ENCODE results near the gene ZNF580. TPM values are rescaled to one million over a fixed set of nuclear protein-coding genes. Genes with fewer than 3 reads are reported as not detected.

Gene ZNF580
- total and polyA plus RNA-seq, 9 of the 15 experiments (the other 6 are each of a cell fraction or from before 2014, with no cell fraction given) = 2.3 to 47.4 (median 6.0) TPM

GRCh38 chr19:55619286-55619685 lies 21.5 kb upstream of the ZNF580 start:
- ChIA-PET CTCF (ENCODE audit: low intra/inter-chr PET ratio) (no interaction called here), POLR2A (interaction anchor here (0.8 to 2.7 kb wide), 3 partner anchors 10 to 115 kb away, joined by 3 to 18 read pairs (median 3); partner anchors contain the start of gene ZNF865)
- no peak for DNase-seq (ENCODE audit: extremely low read depth in 1 of 4, low spot score in 3 of 4)
- intact Hi-C loops (cut with micrococcal nuclease) (no loop called here), in situ Hi-C loops (cut with MboI) (no loop called here)
- Histone ChIP-seq H3K79me2 (ENCODE audit: control insufficient read depth, insufficient read depth, low read length) (peaks cover 7% of the 10 kb centered on the region; the same call in 2 of the 3 replicates), H3K27ac (ENCODE audit: extremely low read depth, low read depth, low read length) (no peak overlapping the region), H3K9ac (ENCODE audit: insufficient read depth in 1 of 2, low read depth in 2 of 2, low read length in 2 of 2) (no peak overlapping the region), H3K4me2 (ENCODE audit: insufficient read depth, low read length) (no peak overlapping the region), H3K9me3 (replicated peaks; ENCODE audit: control insufficient read depth, insufficient read depth, low read depth, low read length) (no peaks in the 10 kb centered on the region), H3K4me3 (no peak overlapping the region), H3K4me1 (replicated peaks in 1 of 2; ENCODE audit: control insufficient read depth in 2 of 2, insufficient read depth in 2 of 2, low read length in 2 of 2) (peaks cover 6 to 10% of the 10 kb centered on the region in 2 experiments; a peak in 3 of 5 replicates), H2AFZ (ENCODE audit: low read depth, low read length) (no peak overlapping the region), H4K20me1 (replicated peaks; ENCODE audit: control insufficient read depth, insufficient read depth, low read length) (no peaks in the 10 kb centered on the region; the same call in 1 of the 2 replicates), H3K36me3 (ENCODE audit: control insufficient read depth, insufficient read depth, low read length) (peaks cover 35% of the 10 kb centered on the region; the same call in 2 of the 3 replicates), H3K9me1 (ENCODE audit: control insufficient read depth, insufficient read depth, low read length) (peaks cover 3% of the 10 kb centered on the region), H3K27me3 (ENCODE audit: control insufficient read depth in 2 of 2, insufficient read depth in 2 of 2, low read length in 2 of 2) (no peaks in the 10 kb centered on the region)
- BruUV-seq (replicated peaks) = no TSS peak
- FAIRE-seq = peak; percentile 11
- ATAC-seq = no peak
- WGBS (ENCODE audit: insufficient coverage, low coverage, missing lambda C conversion rate) = 68% methylated on average over 3 of the region's 3 CpGs
- TF ChIP-seq ZBTB26 (CRISPR knock-in tag; IDR thresholded peaks at IDR 0.05) (no peak), RBFOX2 (IDR thresholded peaks at IDR 0.05; ENCODE audit: low read depth, low read length) (no peak), ZNF696 (CRISPR knock-in tag; conservative IDR thresholded peaks at IDR 0.05) (no peak), PHB2 (IDR thresholded peaks at IDR 0.05; ENCODE audit: low read depth) (no peak), IFI16 (CRISPR knock-in tag; IDR thresholded peaks at IDR 0.05) (no peak), ZNF717 (CRISPR knock-in tag; IDR thresholded peaks at IDR 0.05) (no peak), MCM7 (IDR thresholded peaks at IDR 0.05) (no peak), ATF2 (CRISPR knock-in tag; IDR thresholded peaks at IDR 0.05) (no peak), ELK3 (CRISPR knock-in tag; IDR thresholded peaks at IDR 0.05) (no peak), HNRNPK (IDR thresholded peaks at IDR 0.05; ENCODE audit: low read depth, low read length, poor library complexity, severe bottlenecking) (no peak), HMG20A (CRISPR knock-in tag; conservative IDR thresholded peaks at IDR 0.05) (no peak), TGIF2 (CRISPR knock-in tag; IDR thresholded peaks at IDR 0.05) (no peak), ZNF584 (CRISPR knock-in tag; IDR thresholded peaks at IDR 0.05; ENCODE audit: low read depth) (no peak), ZNF347 (CRISPR knock-in tag; IDR thresholded peaks at IDR 0.05; ENCODE audit: low read depth) (no peak), ZNF780A (CRISPR knock-in tag; IDR thresholded peaks at IDR 0.05) (no peak)
